GM12872 (cell line): ENCODE data around the gene CSNK2A1.

Experiments
- CTCF ChIP-seq: IDR thresholded peaks from 3 replicates; pipeline ENCODE4 v1.5.1; 2011; ENCODE audit warnings: low read depth, mild to moderate bottlenecking, low read length, moderate library complexity; ENCODE audit not compliant: insufficient read depth

The CSNK2A1 gene

GRCh38 chr20:548906-549305 is 5.3 kb upstream of the CSNK2A1 start:
- no peak for TF ChIP-seq CTCF

- TF ChIP-seq CTCF: no peak
These were observed 3.8 kb upstream of the CSNK2A1 start for GRCh38 chr20:547394-547793.

GRCh38 chr20:546353-546752 is 2.8 kb upstream of the CSNK2A1 start:
- TF ChIP-seq CTCF: no peak

GRCh38 chr20:544153-544725 is 649 bp upstream of the CSNK2A1 start:
- TF ChIP-seq CTCF: no peak

GRCh38 chr20:542777-543368 is 717 bp downstream of the CSNK2A1 start:
- TF ChIP-seq CTCF: no peak

- TF ChIP-seq CTCF: no peak
These were observed 3.0 kb downstream of the CSNK2A1 start for GRCh38 chr20:540391-541201.

- TF ChIP-seq CTCF: no peak
These were observed 3.7 kb downstream of the CSNK2A1 start for GRCh38 chr20:539848-540247.
